Measurements from ENCODE around the gene TMEM52B.
"Not testable (repeated sequence)": the region's sequence is repeated elsewhere in the genome, so short reads cannot be mapped to it uniquely, and the experiment has no call there.

Gene TMEM52B

DNA sequence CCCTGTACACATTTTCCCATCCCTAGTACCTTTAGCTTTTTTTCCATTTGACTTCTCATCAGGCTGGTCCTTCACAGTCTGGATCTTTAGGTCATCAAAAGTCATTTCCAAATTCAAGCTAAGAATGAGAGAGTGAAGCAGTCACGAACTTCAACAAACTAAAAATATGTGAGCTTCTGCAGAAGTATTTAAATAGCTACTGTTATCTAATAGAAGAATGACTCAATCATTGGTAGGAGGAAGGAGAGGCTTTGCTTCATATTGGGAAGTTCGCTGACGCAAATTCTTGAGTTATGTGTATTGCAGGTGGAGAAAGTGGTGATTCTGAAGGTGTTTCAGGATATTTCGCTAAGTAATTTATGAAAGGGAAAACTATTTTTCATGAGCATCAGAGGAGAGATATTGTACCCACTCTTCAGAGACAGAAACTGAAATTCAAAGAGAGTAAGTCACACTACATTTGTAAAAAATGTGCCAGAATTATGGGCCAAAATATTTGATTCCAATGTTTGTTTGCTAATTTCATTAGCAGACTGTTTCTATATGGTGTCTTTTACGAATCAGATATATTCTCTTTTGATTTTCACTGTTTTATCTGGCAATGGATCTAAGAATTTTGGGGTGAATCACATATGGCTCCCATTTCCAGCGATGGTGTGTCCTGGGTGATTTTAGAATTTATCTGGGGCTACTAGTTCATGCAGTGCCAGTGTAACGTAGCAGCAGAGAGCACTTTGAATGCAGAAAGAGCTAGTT is 6.7 kb upstream of the TMEM52B start, which contains the start of gene OLR1:
Gene OLR1 (minus strand): TSS at position 160 of the 756 bp plus-strand sequence. CDS start 55 bp downstream, at position 105.
- no peak for DNase-seq

GRCh38 chr12:10174986-10175614 is 3.7 kb upstream of the TMEM52B start:
- no peak for DNase-seq

GRCh38 chr12:10175846-10176636 is 2.8 kb upstream of the TMEM52B start:
- DNase-seq, result no peak

- DNase-seq, result no peak
Measured at GRCh38 chr12:10179776-10180181, 947 bp downstream of the TMEM52B start.

DNA sequence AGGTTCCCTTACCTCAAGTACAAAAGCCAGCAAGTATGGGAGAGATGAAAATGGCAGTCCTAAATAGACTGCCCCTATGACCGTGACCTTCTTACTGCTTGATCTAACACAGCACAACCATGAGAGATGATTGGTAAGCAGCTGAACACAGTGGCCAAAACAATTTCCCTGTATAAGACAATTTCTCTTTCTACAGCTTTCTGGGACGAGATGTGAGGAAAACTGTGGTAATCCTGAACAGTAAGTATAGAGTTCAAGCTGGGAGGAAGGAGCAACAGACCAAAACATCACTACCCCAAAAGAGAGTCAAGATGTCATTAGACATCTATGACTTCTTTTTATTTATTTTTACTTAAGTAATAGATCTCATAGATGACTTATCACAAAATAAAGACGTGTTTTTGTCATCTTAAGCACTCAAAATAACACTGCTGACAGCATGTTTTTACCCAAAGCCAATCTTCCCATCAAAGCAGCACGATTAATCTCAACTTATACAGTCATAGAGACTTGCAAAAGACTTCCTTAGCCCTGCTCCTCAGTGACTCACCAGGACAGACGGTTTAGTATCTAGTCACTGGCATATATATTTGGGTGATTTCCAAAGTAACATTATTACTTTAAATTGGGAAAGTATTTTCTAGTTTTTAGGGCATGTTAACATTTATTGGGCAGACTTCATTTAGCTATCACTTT is 3.7 kb downstream of the TMEM52B start:
- no peak for DNase-seq

- DNase-seq, result no peak
Measured at GRCh38 chr12:10184261-10184843, 5.5 kb downstream of the TMEM52B start.

DNA sequence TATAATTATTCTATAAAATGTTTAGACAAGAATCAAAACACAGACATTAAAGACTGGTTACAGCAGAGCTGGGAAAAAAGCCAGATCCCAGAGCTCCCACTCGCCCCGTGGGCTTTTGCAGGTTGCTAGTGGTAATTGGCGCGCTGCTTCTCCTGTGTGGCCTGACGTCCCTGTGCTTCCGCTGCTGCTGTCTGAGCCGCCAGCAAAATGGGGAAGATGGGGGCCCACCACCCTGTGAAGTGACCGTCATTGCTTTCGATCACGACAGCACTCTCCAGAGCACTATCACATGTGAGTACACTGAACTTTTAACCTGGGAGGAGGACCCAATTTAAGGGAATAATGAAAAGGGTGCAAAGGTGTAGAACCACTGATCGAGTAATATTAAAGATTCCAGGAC is 7.5 kb downstream of the TMEM52B start:
- no peak for DNase-seq

DNA sequence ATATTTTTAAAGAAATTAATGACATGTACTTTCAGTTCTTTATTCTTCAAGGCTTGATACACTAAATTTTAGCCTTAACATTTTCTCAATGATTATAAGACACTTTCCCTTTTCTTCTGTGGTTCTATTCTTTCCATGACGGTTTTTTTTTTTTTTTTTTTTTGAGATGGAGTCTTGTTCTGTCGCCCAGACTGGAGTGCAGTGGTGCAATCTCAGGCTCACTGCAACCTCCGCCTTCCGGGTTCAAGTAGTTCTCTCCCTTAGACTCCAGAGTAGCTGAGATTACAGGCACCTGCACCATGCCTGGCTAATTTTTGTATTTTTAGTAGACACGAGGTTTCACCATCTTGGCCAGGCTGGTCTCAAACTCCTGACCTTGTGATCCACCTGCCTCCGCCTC is 8.1 kb downstream of the TMEM52B start:
- DNase-seq, result not testable (repeated sequence)

DNA sequence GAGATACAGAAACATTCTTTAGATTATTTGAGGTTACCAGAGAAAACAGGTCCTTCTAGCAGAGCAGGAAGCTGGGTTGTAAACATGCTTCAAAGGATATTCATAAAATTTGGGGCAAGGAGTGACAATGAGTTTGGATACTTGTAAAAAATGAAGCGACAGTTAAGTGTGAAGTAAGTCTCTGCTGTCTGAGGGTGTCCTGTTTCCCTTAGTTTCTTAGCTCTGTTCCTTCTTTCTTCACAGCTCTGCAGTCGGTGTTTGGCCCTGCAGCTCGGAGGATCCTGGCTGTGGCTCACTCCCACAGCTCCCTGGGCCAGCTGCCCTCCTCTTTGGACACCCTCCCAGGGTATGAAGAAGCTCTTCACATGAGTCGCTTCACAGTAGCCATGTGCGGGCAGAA is 10.8 kb downstream of the TMEM52B start:
- no peak for DNase-seq

- no peak for DNase-seq
Measured at GRCh38 chr12:10190558-10191388, 11.9 kb downstream of the TMEM52B start.

DNA sequence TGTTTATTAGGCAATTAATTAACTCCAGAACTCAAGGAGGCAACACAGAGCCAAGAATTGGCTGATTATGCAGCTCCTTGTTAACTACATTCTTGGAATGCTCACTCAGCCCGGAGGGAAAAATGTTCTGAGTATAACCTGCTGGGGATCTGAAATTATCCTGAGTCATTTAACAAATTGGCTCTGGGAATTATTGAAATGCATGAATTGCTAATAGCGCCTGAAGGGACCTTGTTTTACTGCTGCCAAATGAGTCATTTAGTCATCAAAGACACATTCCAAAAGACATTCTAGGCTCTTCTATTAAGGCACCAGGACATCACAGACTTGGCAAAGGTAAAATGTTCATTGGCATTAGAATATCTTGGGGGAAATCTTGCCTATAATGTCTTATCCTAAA is 13.0 kb downstream of the TMEM52B start:
- DNase-seq, result no peak

- DNase-seq, result no peak
Measured at GRCh38 chr12:10194160-10194670, 15.4 kb downstream of the TMEM52B start.

DNA sequence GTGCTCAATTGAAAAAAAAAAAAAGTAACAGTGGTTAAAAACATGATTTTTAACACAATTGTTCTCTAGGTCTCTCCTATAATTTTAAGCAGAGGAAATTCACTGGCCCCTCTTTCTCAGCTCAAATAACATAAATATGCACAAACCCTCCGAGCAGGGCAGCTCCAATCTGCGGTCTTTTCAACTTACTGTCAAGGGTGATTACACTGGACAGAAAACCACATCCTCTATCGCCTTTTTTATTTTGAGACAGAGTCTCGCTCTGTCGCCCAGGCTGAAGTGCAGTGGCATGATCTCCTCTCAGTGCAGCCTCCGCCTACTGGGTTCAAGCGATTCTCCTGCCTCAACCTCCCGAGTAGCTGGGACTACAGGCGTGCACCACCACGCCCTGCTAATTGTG is 17.4 kb downstream of the TMEM52B start:
- DNase-seq, result no peak

DNA sequence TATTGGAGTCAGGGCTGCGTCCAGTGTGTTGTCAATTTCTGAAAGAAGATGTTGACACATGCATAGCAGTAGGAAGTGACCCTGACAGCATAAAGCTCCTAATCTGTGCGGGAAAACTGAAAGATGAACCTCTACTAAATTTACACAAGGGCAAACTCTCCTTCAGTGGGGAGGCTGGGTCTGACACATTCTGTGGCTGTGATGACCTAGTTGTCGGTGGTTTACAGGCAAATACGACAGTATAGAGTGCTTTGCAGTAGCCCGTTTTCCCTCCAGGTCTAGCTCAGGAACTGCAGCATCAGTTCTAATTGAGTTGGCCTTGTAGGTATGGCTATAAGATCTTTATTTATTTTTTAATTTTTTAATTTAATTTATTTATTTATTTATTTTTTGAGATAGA is 19.0 kb downstream of the TMEM52B start:
- DNase-seq, result no peak

- not testable (repeated sequence) for DNase-seq
Measured at GRCh38 chr12:10204495-10204894, 25.7 kb downstream of the TMEM52B start.

DNA sequence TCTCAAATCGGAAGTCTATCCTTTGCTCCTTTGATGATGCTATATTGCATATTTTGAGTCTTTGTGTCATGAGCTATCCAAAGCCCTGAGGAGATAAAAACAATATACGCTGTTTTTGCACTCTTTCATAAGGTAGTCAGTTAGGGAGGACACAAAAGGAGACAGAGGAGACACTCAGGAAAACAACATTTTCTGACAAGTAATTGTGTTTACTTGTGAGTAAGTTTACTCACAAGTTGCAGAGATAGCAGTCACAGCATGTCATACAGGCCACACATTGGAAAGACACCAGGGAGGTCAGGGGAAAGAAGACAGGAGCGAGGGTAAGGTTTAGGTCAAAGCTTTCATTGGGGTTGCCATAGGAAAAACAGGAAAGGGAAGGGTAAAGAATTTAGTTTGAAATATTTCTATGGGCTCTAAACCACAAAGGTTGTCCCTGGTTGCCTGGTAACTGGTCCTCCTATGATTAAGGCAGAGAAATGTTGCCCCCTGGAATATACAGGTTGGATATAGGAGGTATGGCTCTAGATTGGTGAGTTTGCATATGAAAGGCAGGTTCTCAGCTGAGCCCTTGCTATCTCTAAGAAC is 26.5 kb downstream of the TMEM52B start:
- DNase-seq, result no peak

DNA sequence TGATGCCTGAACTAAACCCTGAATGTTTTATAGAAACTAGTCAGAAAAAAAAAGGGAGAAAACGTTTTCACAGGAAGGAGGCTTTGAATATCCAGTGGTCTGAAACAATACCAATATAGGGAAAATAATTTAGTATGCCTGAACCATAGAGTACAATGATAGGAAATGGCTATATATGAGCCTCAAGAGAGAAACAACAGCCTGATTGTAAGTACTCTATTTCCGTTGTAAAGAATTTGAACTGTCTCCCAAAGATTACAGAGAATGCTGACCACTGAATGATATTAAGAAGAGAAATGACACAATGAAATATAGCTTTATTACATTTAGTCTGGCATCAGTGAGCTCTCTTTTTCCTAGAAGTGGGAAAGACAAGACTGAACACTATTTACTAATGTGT is 28.3 kb downstream of the TMEM52B start:
- DNase-seq, result no peak

GRCh38 chr12:10210225-10210624 is 31.4 kb downstream of the TMEM52B start:
- no peak for DNase-seq

DNA sequence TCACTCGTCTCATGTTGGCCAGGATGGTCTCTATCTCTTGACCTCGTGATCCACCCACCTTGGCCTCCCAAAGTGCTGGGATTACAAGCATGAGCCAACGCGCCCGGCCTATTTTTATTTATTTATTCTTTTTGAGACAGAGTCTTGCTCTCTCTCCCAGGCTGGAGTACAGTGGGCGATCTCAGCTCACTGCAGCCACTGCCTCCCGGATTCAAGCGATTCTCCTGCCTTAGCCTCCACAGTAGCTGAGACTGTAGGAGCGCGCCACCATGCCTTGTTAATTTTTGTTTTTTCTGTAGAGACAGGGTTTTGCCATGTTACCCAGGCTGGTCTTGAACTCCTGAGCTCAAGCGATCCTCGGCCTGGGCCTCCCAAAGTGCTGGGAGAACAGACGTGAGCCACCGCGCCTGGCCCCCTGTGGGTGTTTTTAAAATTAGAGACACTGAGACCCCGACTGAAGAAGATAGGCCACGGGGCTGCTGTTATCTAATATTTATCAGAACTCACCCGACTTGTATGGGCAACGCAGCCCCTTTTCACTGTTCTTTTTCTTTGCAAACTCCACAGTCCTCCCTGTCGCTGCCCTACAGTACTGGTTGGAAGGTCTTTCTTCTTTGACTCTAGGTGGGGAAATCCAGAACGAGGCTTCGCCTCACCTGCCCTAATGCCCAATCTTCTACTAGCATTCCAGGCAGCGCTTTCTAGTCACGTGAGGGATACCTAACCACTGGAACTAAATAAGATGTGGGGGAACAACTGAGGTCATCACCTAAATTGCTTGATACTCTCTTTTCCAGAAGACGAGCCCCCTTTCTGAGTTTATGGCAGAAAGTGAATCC is 32.5 kb downstream of the TMEM52B start:
- no peak for DNase-seq
